Fibroblast of the aortic adventitia (primary cell): Measurements from ENCODE around the gene LURAP1L. TPM values are rescaled to one million over a fixed set of nuclear protein-coding genes. Genes with fewer than 3 reads are reported as not detected.
A peak's percentile ranks its signal among the peaks of the same experiment; 100 is the strongest.

Source experiments
- DNase-seq: peaks from one replicate; pipeline ENCODE4 v3.0.0-alpha.2; 2010; ENCODE audit warnings: low read depth
- H3K4me3 ChIP-seq: 2 replicates; pipeline ENCODE4 v1.5.1; 2011; ENCODE audit warnings: low read depth, mild to moderate bottlenecking, control low read depth, low read length, moderate library complexity
- CTCF ChIP-seq: IDR thresholded peaks from 2 replicates; pipeline ENCODE4 v1.5.1; 2011; ENCODE audit warnings: mild to moderate bottlenecking, low read length, control low read depth, inconsistent platforms; ENCODE audit not compliant: insufficient read depth
- total RNA-seq: library from RNA; depleted of rRNA; stranded (reverse); fragments of >200 nt; gene quantifications from 2 replicates; pipeline ENCODE4 v1.2.3, GENCODE V29; 2012; ENCODE audit warnings: low replicate concordance

LURAP1L gene
- total RNA-seq, 1 donor, result 47.5 TPM

- no peak overlapping the region for H3K4me3 ChIP-seq
- no peak for TF ChIP-seq CTCF
- no peak for DNase-seq
Observed at GRCh38 chr9:12760758-12761157, 14.1 kb upstream of the LURAP1L start.

- no peak for DNase-seq
- no peak for TF ChIP-seq CTCF
- H3K4me3 ChIP-seq, result no peak overlapping the region
Observed at GRCh38 chr9:12764150-12764549, 10.7 kb upstream of the LURAP1L start.

- H3K4me3 ChIP-seq, result no peak overlapping the region
- no peak for DNase-seq
- TF ChIP-seq CTCF, result no peak
Observed at GRCh38 chr9:12765088-12765798, 9.6 kb upstream of the LURAP1L start.

GRCh38 chr9:12766357-12766756, 8.5 kb upstream of the LURAP1L start:
- TF ChIP-seq CTCF, result no peak
- DNase-seq, result no peak
- no peak overlapping the region for H3K4me3 ChIP-seq

- TF ChIP-seq CTCF, result no peak
- no peak for DNase-seq
- no peak overlapping the region for H3K4me3 ChIP-seq
Observed at GRCh38 chr9:12770261-12770660, 4.6 kb upstream of the LURAP1L start.

GRCh38 chr9:12771891-12772290, 2.9 kb upstream of the LURAP1L start:
- H3K4me3 ChIP-seq, result no peak overlapping the region
- no peak for TF ChIP-seq CTCF
- no peak for DNase-seq

GRCh38 chr9:12773562-12773961, 1.3 kb upstream of the LURAP1L start:
- no peak for TF ChIP-seq CTCF
- DNase-seq, result peak; percentile 78
- H3K4me3 ChIP-seq, result no peak overlapping the region
